Measurements from ENCODE around the gene RPS6KA1. TPM values are rescaled to one million over a fixed set of nuclear protein-coding genes. Genes with fewer than 3 reads are reported as not detected.
"Not testable (repeated sequence)": the region's sequence is repeated elsewhere in the genome, so short reads cannot be mapped to it uniquely, and the experiment has no call there.

The RPS6KA1 gene
- total RNA-seq, 1 donor from 2014 or later, result 27.3 TPM

DNA sequence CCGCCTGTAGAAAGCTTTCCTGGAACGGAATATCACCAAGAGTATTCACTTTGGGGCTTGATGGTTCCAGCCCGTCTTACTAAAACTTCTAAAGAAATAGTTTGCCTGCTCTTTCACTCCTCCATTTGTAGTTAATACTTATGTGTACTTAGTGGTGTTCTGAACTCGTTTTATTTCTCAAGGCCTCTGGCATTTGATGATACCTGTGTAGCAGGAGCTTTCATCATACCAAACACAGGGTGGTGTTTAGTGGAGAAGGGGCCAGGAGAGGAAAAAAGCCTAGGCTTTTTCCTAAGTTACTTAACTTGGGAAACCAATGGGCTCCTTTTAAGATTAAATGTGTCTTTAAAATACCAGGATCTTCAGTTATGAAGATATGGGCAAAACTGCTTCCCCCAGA lies 74.3 kb downstream of the RPS6KA1 start:
- no peak for ATAC-seq

- ATAC-seq, result no peak
Measured at GRCh38 chr1:26607186-26607585, 77.6 kb downstream of the RPS6KA1 start.

DNA sequence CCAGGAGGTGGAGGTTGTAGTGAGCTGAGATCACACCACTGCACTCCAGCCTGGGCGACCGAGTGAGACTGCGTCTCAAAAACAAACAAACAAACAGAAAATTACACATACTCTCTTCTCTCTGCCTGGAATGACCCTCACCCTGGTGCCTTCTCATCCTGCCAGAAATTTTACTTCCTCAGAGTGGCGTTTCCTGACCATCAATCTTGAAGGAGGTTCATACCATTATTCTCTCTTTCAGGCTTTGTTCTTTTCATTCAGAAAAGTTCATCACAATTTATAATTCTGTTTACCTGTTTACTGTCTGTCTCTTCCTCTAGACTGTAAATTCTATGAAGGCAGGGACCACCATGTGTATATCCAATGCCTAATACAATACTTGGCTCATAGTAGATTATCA lies 79.3 kb downstream of the RPS6KA1 start:
- ATAC-seq, result no peak

GRCh38 chr1:26610781-26611180 lies 81.2 kb downstream of the RPS6KA1 start:
- no peak for ATAC-seq

GRCh38 chr1:26612627-26613026 lies 83.1 kb downstream of the RPS6KA1 start:
- ATAC-seq, result not testable (repeated sequence)

GRCh38 chr1:26614655-26615411 lies 85.3 kb downstream of the RPS6KA1 start:
- no peak for ATAC-seq

DNA sequence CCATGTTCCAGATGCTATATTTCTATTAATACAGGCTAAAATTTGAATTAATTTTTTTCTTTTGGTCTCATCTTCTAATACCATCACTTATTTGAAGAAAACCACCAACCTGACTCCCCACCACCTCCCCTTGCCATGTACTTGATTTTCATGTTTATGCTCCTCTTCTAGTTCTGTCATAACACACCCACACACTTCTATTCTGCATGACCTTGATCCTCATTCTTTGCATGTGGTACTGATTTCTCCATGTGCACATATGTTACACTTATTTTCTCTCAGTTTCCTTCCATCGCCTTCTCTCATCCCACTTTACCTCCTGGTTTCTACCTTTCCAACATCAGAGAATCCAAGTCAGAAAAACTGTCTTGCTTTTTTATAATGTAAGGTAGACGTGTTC lies 87.3 kb downstream of the RPS6KA1 start:
- no peak for ATAC-seq

GRCh38 chr1:26618561-26618960 lies 89.0 kb downstream of the RPS6KA1 start:
- no peak for ATAC-seq

Other genes starting within 250 kb of the RPS6KA1 start
- 242 TPM for gene SH3BGRL3, start 249.7 kb upstream of the RPS6KA1 start, total RNA-seq
- 7.2 TPM for gene UBXN11, start 223.1 kb upstream of the RPS6KA1 start, total RNA-seq
- gene CD52, start 211.8 kb upstream of the RPS6KA1 start, total RNA-seq, result 7.5 TPM
- gene CRYBG2, start 175.6 kb upstream of the RPS6KA1 start, total RNA-seq, result 111 TPM
- not detected for gene ZNF683, start 157.0 kb upstream of the RPS6KA1 start, total RNA-seq
- not detected for gene LIN28A, start 118.9 kb upstream of the RPS6KA1 start, total RNA-seq
- 37.1 TPM for gene DHDDS, start 97.4 kb upstream of the RPS6KA1 start, total RNA-seq
- gene HMGN2, start 57.3 kb upstream of the RPS6KA1 start, total RNA-seq, result 336 TPM
- gene ARID1A, start 166.3 kb downstream of the RPS6KA1 start, total RNA-seq, result 44.3 TPM

Measured in esophagus mucosa (tissue), 1 donor.